GM23248 (cell line): ENCODE measurements around the gene CLEC2D. TPM values are rescaled to one million over a fixed set of nuclear protein-coding genes. Genes with fewer than 3 reads are reported as not detected.

Source experiments
- DNase-seq: peaks from one replicate; pipeline ENCODE4 v3.0.0-alpha.2; 2015
- H2AFZ ChIP-seq: fragments of 200-600 bp; sonication (generic); 2 replicates; pipeline ENCODE4 v1.6.1; 2016; ENCODE audit warnings: antibody characterized with exemption
- H3F3A ChIP-seq: fragments of 200-600 bp; sonication (generic); 2 replicates; pipeline ENCODE4 v1.6.1; 2016; ENCODE audit warnings: mild to moderate bottlenecking, antibody characterized with exemption, mixed run types; ENCODE audit not compliant: insufficient read depth
- H3K27ac ChIP-seq: fragments of 200-600 bp; sonication (generic); 2 replicates; pipeline ENCODE4 v1.5.1; 2016; ENCODE audit warnings: mild to moderate bottlenecking
- H3K27me3 ChIP-seq: fragments of 200-600 bp; sonication (generic); replicated peaks from 2 replicates; pipeline ENCODE4 v1.6.1; 2016; ENCODE audit warnings: mild to moderate bottlenecking; ENCODE audit not compliant: insufficient read depth
- H3K36me3 ChIP-seq: fragments of 200-600 bp; sonication (generic); 2 replicates; pipeline ENCODE4 v1.6.1; 2016; ENCODE audit warnings: low read depth, mild to moderate bottlenecking
- H3K4me1 ChIP-seq: fragments of 200-600 bp; sonication (generic); 2 replicates; pipeline ENCODE4 v1.6.1; 2016; ENCODE audit warnings: mild to moderate bottlenecking; ENCODE audit not compliant: insufficient read depth
- H3K4me2 ChIP-seq: fragments of 200-600 bp; sonication (generic); one replicate; pipeline ENCODE4 v1.6.1; 2016; ENCODE audit warnings: mild to moderate bottlenecking; ENCODE audit not compliant: unreplicated experiment
- H3K4me3 ChIP-seq: fragments of 200-600 bp; sonication (generic); 2 replicates; pipeline ENCODE4 v1.5.1; 2016; ENCODE audit warnings: mild to moderate bottlenecking
- H3K79me2 ChIP-seq: fragments of 200-600 bp; sonication (generic); 2 replicates; pipeline ENCODE4 v1.6.1; 2016; ENCODE audit warnings: mild to moderate bottlenecking; ENCODE audit not compliant: insufficient read depth
- H3K9ac ChIP-seq: fragments of 200-600 bp; sonication (generic); 2 replicates; pipeline ENCODE4 v1.6.1; 2016; ENCODE audit warnings: mild to moderate bottlenecking
- H3K9me2 ChIP-seq: fragments of 200-600 bp; sonication (generic); 2 replicates; pipeline ENCODE4 v1.6.1; 2016; ENCODE audit warnings: mixed run types, mild to moderate bottlenecking, moderate library complexity; ENCODE audit not compliant: insufficient read depth
- H3K9me3 ChIP-seq: fragments of 200-600 bp; sonication (generic); one replicate; pipeline ENCODE4 v1.6.1; 2017; ENCODE audit warnings: low read depth
- H4K20me1 ChIP-seq: fragments of 200-600 bp; sonication (generic); 2 replicates; pipeline ENCODE4 v1.6.0; 2016; ENCODE audit not compliant: insufficient read depth
- EZH2 ChIP-seq: fragments of 200-600 bp; sonication (generic); IDR thresholded peaks from 2 replicates; pipeline ENCODE4 v1.6.1; 2018; ENCODE audit warnings: antibody characterized with exemption, mild to moderate bottlenecking; ENCODE audit not compliant: insufficient read depth, poor library complexity, severe bottlenecking
- EZH2phosphoT487 ChIP-seq: fragments of 200-600 bp; sonication (generic); IDR thresholded peaks from 2 replicates; pipeline ENCODE4 v1.6.1; 2018; ENCODE audit warnings: antibody characterized with exemption, moderate library complexity, mild to moderate bottlenecking, low read depth; ENCODE audit not compliant: insufficient read depth
- WGBS, 2 experiments: methylation state at CpG; one replicate each; pipeline ENCODE4 v1.1.6; 2015 to 2017; ENCODE audit warnings: low lambda C conversion rate in 2 of 2, low coverage in 1 of 2; ENCODE audit errors: missing lambda C conversion rate in 2 of 2; 5-methylcytosine and 5-hydroxymethylcytosine counted together
- in situ Hi-C: fragments of 300-500 bp; cut with MboI; formaldehyde crosslinking; loops from 2 replicates; pipeline ENCODE4 v1.15.0; 2020
- polyA plus RNA-seq: library from polyadenylated mRNA; unstranded; fragments of >200 nt; fragmentation: Nextera tagmentation; extraction: Ambion mirVana; gene quantifications from 2 replicates; pipeline ENCODE4 v1.2.1, GENCODE V29; 2016
- total RNA-seq: library from RNA; depleted of rRNA; stranded (reverse); fragments of >200 nt; shearing (Covaris generic); gene quantifications from 2 replicates; pipeline ENCODE4 v1.2.3, GENCODE V29; 2014

The CLEC2D gene
- total and polyA plus RNA-seq, 2 experiments from 2014 or later: 0.54 to 2.8 TPM

DNA sequence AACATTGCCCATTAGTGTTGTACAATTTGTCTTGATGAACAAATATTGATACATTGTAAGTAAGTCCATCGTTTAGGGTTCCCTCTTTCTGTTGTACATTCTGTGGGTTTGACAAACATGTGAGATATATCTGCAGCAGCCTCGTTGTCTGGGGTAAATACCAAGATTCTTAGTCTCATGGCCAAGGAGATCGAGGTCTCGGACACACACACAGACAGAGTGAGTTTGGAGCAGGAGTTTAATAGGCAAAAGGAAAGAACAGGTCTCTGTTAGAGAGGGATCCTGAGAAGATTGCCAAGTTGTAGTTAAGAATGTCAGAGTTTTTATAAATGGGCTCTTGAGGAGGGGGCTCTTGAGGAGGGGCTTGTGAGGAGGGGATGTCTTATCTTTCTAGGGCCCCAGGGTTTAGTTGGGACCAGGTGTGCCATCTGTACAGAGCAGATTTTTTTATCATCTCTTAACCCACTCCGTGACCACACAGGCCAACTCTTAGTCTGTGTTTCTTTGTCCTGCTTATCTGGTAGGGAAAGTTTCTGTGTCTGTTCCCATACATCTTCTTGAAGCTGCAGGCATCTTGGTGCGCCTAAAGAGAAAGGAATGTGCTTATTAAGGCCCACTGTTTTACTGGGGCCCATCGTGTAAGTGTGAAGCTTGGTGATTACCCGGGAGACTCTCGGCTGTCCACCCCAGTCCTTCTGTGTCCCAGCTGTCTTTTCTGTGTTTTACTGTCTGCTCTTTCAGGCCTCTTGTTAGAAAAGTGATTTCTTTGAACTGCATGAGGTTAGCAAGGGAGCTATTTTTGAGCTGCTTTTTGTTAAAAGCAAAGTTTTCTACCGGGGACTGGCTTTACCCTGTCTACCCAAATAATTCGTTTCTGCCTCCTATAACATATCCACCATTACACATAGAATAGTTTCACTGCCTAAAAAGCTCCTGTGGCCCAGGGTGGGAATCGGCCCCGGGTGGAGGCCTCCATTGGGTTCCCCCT is 22.4 kb upstream of the CLEC2D start:
- Histone ChIP-seq H3K4me3 (peak overlapping the region; percentile 82), H3K79me2 (peaks cover 22% of the 10 kb centered on the region), H4K20me1 (no peaks in the 10 kb centered on the region), H3K27ac (peak overlapping the region; percentile 94), H3K4me1 (peaks cover 32% of the 10 kb centered on the region), H2AFZ (peak overlapping the region; percentile 98), H3F3A (peaks cover 56% of the 10 kb centered on the region), H3K9me3 (no peaks in the 10 kb centered on the region), H3K9ac (peak overlapping the region; percentile 90), H3K27me3 (no peaks in the 10 kb centered on the region), H3K36me3 (no peaks in the 10 kb centered on the region), H3K4me2 (peak overlapping the region; percentile 95), H3K9me2 (no peaks in the 10 kb centered on the region)
- DNase-seq: peak; percentile 47
- in situ Hi-C loops: loop anchor here (5.0 kb wide), 1 partner anchor 60 kb away; no protein-coding TSS in a partner anchor
- no peak for TF ChIP-seq EZH2phosphoT487
- no peak for TF ChIP-seq EZH2
- 42 to 44% methylated on average over 13 of the region's 13 CpGs for whole genome bisulfite sequencing, 2 experiments

DNA sequence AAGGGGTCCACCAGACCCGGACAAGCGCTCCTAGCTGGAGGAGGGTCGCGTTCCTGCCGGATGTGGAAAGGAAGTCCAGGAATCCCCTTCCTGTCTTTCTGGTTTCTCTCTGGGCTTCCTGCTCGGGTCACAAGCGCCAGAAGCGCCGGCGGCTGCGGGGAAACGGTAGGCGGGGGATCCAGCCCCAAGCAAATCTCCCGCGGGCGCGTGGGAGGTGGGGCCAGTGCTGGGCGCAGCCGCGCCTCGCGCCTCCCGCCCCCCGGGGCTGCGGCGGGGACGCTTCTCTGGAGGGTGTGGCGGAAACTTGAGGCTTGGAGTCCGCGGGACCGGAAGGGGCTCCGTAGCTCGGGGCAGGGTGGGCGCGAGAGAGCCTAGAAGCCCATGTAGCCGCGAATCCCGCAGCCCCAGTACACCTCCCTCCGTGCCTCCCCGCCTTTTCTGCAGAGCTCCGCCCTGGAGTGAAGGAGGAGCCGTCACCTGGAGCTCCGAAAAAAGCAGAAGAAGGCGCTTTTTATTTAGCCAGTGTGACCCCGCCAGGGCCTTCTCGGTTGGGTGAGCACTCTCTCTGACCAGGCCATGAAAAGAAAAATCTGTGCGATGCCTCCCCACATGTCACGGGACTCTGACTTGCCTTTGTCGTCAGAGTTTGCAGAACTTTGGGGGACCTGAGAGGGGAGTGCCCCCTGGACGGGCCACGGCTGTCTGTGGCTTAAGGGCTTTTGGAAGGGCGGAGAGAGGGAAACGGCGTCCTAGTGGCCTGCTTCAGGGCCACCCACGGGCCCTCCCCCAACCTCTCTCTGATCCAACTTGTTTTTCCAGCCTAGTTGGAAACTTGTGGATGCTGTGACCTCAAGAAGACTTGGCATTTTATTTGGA is 21.4 kb upstream of the CLEC2D start:
- DNase-seq: peak; percentile 88
- peak overlapping the region; percentile 98 for H2AFZ ChIP-seq
- in situ Hi-C loops: loop anchor here (5.0 kb wide), 1 partner anchor 59 kb away; no protein-coding TSS in a partner anchor

DNA sequence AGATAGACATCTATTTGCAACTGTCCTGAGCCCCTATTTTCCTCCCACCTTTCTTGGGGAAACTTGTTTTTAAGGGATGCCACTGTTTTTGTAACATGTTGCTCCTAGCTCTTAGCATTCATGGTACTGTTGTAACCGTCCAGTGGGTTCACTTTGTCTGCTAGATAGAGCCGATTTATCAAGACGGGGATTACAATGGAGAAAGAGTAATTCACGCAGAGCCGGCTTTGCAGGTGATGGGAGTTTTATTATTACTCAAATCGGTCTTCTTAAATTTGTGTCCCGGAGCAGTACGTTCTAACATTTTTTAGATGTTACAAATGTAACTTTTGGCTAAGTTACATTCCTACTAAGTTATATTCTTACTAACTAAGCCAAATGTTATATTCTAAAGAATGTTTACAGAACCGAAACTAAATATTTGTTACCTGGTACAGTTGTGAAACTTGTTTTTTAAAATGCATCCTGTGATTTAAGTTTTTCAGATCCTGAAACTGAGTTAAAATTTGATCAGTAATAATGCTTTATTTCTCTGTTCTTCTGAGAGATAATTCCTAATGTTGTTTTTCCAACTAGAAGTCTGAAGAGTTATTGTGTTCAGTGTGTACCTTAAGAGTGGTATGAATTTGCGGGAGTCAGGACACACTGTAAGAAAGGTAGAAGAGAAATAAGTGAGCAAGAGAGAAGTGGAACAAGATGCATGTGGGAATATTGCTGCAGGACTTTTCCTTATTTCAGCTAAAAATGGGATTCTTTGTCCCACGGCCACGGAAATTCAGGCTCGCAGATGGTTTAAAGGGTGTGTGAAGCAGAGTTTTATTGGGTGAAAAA is 20.6 kb upstream of the CLEC2D start:
- H3K36me3 ChIP-seq: no peaks in the 10 kb centered on the region
- WGBS, 2 experiments: 2% methylated on average over 13 of the region's 13 CpGs
- peak overlapping the region; percentile 90 for H3K9ac ChIP-seq
- TF ChIP-seq EZH2 (no peak), EZH2phosphoT487 (no peak)
- in situ Hi-C loops: loop anchor here (5.0 kb wide), 1 partner anchor 58 kb away; no protein-coding TSS in a partner anchor
- H3F3A ChIP-seq: peaks cover 61% of the 10 kb centered on the region
- H3K9me3 ChIP-seq: no peaks in the 10 kb centered on the region
- H3K4me3 ChIP-seq: peak overlapping the region; percentile 82
- no peaks in the 10 kb centered on the region for H4K20me1 ChIP-seq
- H3K4me1 ChIP-seq: peaks cover 35% of the 10 kb centered on the region
- H3K27ac ChIP-seq: peak overlapping the region; percentile 94
- peak overlapping the region; percentile 95 for H3K4me2 ChIP-seq
- H3K79me2 ChIP-seq: peaks cover 41% of the 10 kb centered on the region
- H3K27me3 ChIP-seq: no peaks in the 10 kb centered on the region
- peak; percentile 48 for DNase-seq
- no peaks in the 10 kb centered on the region for H3K9me2 ChIP-seq
- H2AFZ ChIP-seq: peak overlapping the region; percentile 98

More for the DNA sequence above, 21.4 kb upstream of the CLEC2D start:
- peak overlapping the region; percentile 94 for H3K27ac ChIP-seq
- no peak for TF ChIP-seq EZH2
- TF ChIP-seq EZH2phosphoT487: no peak
- no peaks in the 10 kb centered on the region for H3K9me3 ChIP-seq
- no peaks in the 10 kb centered on the region for H3K9me2 ChIP-seq
- H3K9ac ChIP-seq: peak overlapping the region; percentile 90
- H3K4me2 ChIP-seq: peak overlapping the region; percentile 95
- H3K4me3 ChIP-seq: peak overlapping the region; percentile 82
- peaks cover 35% of the 10 kb centered on the region for H3K4me1 ChIP-seq
- no peaks in the 10 kb centered on the region for H3K27me3 ChIP-seq
- WGBS, 2 experiments: 1 to 4% methylated on average over 28 to 49 of the region's 55 CpGs
- no peaks in the 10 kb centered on the region for H4K20me1 ChIP-seq
- peaks cover 61% of the 10 kb centered on the region for H3F3A ChIP-seq
- H3K79me2 ChIP-seq: peaks cover 32% of the 10 kb centered on the region
- H3K36me3 ChIP-seq: no peaks in the 10 kb centered on the region
